ENCODE results near the gene GRIK5.

DNA sequence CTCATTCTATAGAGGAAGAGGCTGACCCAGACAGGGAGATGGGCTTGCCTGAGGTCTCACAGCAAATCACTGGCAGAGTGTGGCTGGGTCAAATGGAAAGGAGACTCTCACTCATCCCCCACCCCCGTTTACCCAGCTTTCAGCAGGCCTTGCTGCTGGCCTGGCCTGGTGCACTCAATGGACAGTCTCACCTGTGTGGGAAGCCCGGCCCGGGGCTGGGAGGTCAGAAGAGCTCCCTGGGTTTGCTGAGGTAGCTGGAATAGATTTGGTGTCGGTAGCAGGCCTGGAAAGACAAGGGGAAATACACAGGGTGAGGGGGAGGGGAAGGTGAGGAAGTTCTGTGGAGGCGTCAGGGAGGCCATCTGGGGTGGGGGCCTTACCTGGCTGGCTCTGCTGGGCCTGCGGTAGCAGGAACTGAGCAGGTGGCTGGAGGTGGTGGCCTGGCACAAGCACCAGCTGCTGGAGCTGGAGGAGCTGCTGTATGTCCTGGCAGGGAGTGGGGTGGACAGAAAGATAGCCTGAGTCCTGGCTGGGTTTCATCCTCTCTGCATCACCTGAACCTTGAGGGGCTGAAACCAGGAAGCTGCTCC is 29.4 kb upstream of the GRIK5 start:
- TF ChIP-seq, protein P1, sequence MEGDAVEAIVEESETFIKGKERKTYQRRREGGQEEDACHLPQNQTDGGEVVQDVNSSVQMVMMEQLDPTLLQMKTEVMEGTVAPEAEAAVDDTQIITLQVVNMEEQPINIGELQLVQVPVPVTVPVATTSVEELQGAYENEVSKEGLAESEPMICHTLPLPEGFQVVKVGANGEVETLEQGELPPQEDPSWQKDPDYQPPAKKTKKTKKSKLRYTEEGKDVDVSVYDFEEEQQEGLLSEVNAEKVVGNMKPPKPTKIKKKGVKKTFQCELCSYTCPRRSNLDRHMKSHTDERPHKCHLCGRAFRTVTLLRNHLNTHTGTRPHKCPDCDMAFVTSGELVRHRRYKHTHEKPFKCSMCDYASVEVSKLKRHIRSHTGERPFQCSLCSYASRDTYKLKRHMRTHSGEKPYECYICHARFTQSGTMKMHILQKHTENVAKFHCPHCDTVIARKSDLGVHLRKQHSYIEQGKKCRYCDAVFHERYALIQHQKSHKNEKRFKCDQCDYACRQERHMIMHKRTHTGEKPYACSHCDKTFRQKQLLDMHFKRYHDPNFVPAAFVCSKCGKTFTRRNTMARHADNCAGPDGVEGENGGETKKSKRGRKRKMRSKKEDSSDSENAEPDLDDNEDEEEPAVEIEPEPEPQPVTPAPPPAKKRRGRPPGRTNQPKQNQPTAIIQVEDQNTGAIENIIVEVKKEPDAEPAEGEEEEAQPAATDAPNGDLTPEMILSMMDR (IDR thresholded peaks at IDR 0.05) = no peak
- TF ChIP-seq POLR2A (IDR thresholded peaks at IDR 0.05) (no peak), EP300 (IDR thresholded peaks at IDR 0.05; ENCODE audit: low read depth) (no peak)
